ENCODE measurements around the gene ORAI3. TPM values are rescaled to one million over a fixed set of nuclear protein-coding genes. Genes with fewer than 3 reads are reported as not detected.

Gene ORAI3
- total and polyA plus RNA-seq, 2 of the 13 experiments (the other 11 are each of a cell fraction or from before 2014, with no cell fraction given), result 11.4 to 32.0 TPM

DNA sequence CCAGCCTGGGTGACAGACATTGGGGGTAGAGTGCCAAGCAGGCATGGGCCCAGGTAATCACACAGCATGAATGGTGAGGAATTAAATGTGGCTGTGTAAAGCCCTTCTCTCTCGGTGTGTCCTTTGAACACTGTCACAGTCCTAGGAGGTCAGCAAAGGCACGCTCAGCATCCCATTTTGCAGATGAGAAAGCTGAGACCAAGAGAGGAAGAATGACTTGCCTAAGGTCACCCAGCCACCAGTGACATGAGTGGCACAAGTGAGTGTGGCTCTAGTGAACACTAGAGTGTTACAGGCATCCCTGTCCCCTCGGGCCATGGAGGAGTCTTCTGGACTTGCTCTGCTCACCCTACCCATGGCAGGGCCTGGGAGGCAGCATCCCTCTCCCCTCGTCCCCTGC, 41.8 kb upstream of the ORAI3 start:
- intact Hi-C loops (cut with micrococcal nuclease; ENCODE audit: unreplicated experiment), result no loop called here
- Histone ChIP-seq H3K4me2 (ENCODE audit: low read depth, low read length) (no peak overlapping the region), H3K4me1 (ENCODE audit: insufficient read depth, low read length) (peaks cover 32% of the 10 kb centered on the region), H3K9ac (ENCODE audit: insufficient read depth, low read depth, low read length) (no peak overlapping the region), H3K27me3 (ENCODE audit: control insufficient read depth in 1 of 2, insufficient read depth in 2 of 2, low read length in 2 of 2) (peaks cover 2 to 19% of the 10 kb centered on the region in 2 experiments; a peak in 4 of 5 replicates), H3K27ac (ENCODE audit: extremely low read length, insufficient read depth, low read length) (no peak overlapping the region), H3K9me3 (ENCODE audit: low read length) (no peaks in the 10 kb centered on the region), H3K36me3 (replicated peaks in 1 of 2; ENCODE audit: control insufficient read depth in 1 of 2, insufficient read depth in 2 of 2, low read length in 2 of 2) (no peaks in the 10 kb centered on the region), H2AFZ (ENCODE audit: low read length) (no peak overlapping the region), H3K79me2 (ENCODE audit: insufficient read depth, low read length) (no peaks in the 10 kb centered on the region), H4K20me1 (ENCODE audit: insufficient read depth, low read length) (no peaks in the 10 kb centered on the region), H3K4me3 (replicated peaks in 1 of 3; ENCODE audit: insufficient read depth in 1 of 3, low read depth in 2 of 3, low read length in 3 of 3) (no peak overlapping the region)
- ChIA-PET CTCF (ENCODE audit: low intra/inter-chr PET ratio, low total read pairs) (no interaction called here), POLR2A (interaction anchor here (0.9 to 1.6 kb wide), 2 partner anchors 31 to 101 kb away, joined by 3 to 6 read pairs; no protein-coding TSS in a partner anchor)
- ATAC-seq (no peak), FAIRE-seq (no peak), DNase-seq (ENCODE audit: low spot score) (no peak)
- no TSS peak for BruUV-seq (replicated peaks)
- in situ Hi-C loops (cut with HindIII; ENCODE audit: extremely low pct_ligation_motif_present, low pct_unique_long_range_greater_than_20kb), result no loop called here
- WGBS (ENCODE audit: low lambda C conversion rate), result 20% methylated on average over 3 of the region's 4 CpGs
- no peak for TF ChIP-seq POLR2AphosphoS5 (IDR thresholded peaks at IDR 0.05; ENCODE audit: low read depth, low read length)
- TF ChIP-seq, protein P1, sequence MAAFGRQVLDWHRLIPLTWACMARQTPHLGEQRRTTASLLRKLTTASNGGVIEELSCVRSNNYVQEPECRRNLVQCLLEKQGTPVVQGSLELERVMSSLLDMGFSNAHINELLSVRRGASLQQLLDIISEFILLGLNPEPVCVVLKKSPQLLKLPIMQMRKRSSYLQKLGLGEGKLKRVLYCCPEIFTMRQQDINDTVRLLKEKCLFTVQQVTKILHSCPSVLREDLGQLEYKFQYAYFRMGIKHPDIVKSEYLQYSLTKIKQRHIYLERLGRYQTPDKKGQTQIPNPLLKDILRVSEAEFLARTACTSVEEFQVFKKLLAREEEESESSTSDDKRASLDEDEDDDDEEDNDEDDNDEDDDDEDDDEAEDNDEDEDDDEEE (CRISPR knock-in tag; IDR thresholded peaks at IDR 0.05), result 0 out of 2 replicates have a peak, but pooled peaks have one; percentile 18
- TF ChIP-seq KDM1A (CRISPR knock-in tag; IDR thresholded peaks at IDR 0.05), result 0 out of 2 replicates have a peak, but pooled peaks have one; percentile 32
- no peak for TF ChIP-seq RAD51 (IDR thresholded peaks at IDR 0.05; ENCODE audit: borderline replicate concordance)
- peak; percentile 83 for TF ChIP-seq ZNF629 (CRISPR knock-in tag; conservative IDR thresholded peaks at IDR 0.05)
- TF ChIP-seq ZMYM3 (CRISPR knock-in tag; IDR thresholded peaks at IDR 0.05), result peak; percentile 63; the same call in 1 of the 2 replicates
- TF ChIP-seq U2AF2 (IDR thresholded peaks at IDR 0.05; ENCODE audit: low read depth, low read length), result no peak
- no peak for TF ChIP-seq ZC3H4 (CRISPR knock-in tag; IDR thresholded peaks at IDR 0.05; ENCODE audit: borderline replicate concordance)
- 0 out of 2 replicates have a peak, but pooled peaks have one; percentile 31 for TF ChIP-seq ATAD3A (CRISPR knock-in tag; IDR thresholded peaks at IDR 0.05)
- TF ChIP-seq, protein P2, sequence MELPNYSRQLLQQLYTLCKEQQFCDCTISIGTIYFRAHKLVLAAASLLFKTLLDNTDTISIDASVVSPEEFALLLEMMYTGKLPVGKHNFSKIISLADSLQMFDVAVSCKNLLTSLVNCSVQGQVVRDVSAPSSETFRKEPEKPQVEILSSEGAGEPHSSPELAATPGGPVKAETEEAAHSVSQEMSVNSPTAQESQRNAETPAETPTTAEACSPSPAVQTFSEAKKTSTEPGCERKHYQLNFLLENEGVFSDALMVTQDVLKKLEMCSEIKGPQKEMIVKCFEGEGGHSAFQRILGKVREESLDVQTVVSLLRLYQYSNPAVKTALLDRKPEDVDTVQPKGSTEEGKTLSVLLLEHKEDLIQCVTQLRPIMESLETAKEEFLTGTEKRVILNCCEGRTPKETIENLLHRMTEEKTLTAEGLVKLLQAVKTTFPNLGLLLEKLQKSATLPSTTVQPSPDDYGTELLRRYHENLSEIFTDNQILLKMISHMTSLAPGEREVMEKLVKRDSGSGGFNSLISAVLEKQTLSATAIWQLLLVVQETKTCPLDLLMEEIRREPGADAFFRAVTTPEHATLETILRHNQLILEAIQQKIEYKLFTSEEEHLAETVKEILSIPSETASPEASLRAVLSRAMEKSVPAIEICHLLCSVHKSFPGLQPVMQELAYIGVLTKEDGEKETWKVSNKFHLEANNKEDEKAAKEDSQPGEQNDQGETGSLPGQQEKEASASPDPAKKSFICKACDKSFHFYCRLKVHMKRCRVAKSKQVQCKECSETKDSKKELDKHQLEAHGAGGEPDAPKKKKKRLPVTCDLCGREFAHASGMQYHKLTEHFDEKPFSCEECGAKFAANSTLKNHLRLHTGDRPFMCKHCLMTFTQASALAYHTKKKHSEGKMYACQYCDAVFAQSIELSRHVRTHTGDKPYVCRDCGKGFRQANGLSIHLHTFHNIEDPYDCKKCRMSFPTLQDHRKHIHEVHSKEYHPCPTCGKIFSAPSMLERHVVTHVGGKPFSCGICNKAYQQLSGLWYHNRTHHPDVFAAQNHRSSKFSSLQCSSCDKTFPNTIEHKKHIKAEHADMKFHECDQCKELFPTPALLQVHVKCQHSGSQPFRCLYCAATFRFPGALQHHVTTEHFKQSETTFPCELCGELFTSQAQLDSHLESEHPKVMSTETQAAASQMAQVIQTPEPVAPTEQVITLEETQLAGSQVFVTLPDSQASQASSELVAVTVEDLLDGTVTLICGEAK (IDR thresholded peaks at IDR 0.05), result no peak
- TF ChIP-seq, protein P2 (CRISPR knock-in tag; IDR thresholded peaks at IDR 0.05), result no peak
- no peak for TF ChIP-seq JUND (CRISPR knock-in tag; IDR thresholded peaks at IDR 0.05)
- TF ChIP-seq, protein P3, sequence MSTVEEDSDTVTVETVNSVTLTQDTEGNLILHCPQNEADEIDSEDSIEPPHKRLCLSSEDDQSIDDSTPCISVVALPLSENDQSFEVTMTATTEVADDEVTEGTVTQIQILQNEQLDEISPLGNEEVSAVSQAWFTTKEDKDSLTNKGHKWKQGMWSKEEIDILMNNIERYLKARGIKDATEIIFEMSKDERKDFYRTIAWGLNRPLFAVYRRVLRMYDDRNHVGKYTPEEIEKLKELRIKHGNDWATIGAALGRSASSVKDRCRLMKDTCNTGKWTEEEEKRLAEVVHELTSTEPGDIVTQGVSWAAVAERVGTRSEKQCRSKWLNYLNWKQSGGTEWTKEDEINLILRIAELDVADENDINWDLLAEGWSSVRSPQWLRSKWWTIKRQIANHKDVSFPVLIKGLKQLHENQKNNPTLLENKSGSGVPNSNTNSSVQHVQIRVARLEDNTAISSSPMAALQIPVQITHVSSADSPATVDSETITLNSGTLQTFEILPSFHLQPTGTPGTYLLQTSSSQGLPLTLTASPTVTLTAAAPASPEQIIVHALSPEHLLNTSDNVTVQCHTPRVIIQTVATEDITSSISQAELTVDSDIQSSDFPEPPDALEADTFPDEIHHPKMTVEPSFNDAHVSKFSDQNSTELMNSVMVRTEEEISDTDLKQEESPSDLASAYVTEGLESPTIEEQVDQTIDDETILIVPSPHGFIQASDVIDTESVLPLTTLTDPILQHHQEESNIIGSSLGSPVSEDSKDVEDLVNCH (CRISPR knock-in tag; IDR thresholded peaks at IDR 0.05), result no peak
- TF ChIP-seq KLF9 (CRISPR knock-in tag; IDR thresholded peaks at IDR 0.05; ENCODE audit: low read depth), result no peak
